Sigmoid colon (tissue), 7 donors: Measurements from ENCODE around the gene FARP2. TPM values are rescaled to one million over a fixed set of nuclear protein-coding genes. Genes with fewer than 3 reads are reported as not detected.

Source experiments
- DNase-seq: peaks from one replicate; pipeline ENCODE4 v3.0.0-alpha.2; 2019
- H3K27ac ChIP-seq, 4 donors: fragments of 200-600 bp; sonication (generic); one replicate each; pipeline ENCODE4 v1.5.1; 2016 to 2019; ENCODE audit warnings: mild to moderate bottlenecking in 1 of 4
- H3K27me3 ChIP-seq, 3 donors: fragments of 200-600 bp; sonication (generic); one replicate each; pipeline ENCODE4 v1.5.1; 2019; ENCODE audit warnings: mild to moderate bottlenecking in 1 of 3
- H3K36me3 ChIP-seq, 4 donors: fragments of 200-600 bp; sonication (generic); one replicate each; pipeline ENCODE4 v1.5.1; 2016 to 2019
- H3K4me1 ChIP-seq, 4 donors: fragments of 200-600 bp; sonication (generic); one replicate each; pipeline ENCODE4 v1.5.1; 2017 to 2019
- H3K4me3 ChIP-seq, 4 donors: fragments of 200-600 bp; sonication (generic); one replicate each; pipeline ENCODE4 v1.5.1; 2017 to 2019; ENCODE audit warnings: mild to moderate bottlenecking in 2 of 4, moderate library complexity in 1 of 4
- H3K9me3 ChIP-seq, 4 donors: fragments of 200-600 bp in 3 of 4; sonication (generic) in 3 of 4; one replicate each; pipeline versions ENCODE4 v1.5.1 to v1.6.1; 2013 to 2019
- EP300 ChIP-seq, 4 donors: sonication (generic); formaldehyde crosslinking; IDR thresholded peaks; one replicate each; pipeline ENCODE4 v1.6.1; 2017; ENCODE audit warnings: antibody characterized with exemption in 4 of 4
- POLR2A ChIP-seq, 2 donors: fragments of 450-650 bp; IDR thresholded peaks; one replicate each; pipeline ENCODE4 v1.6.1; 2016; ENCODE audit warnings: antibody characterized with exemption in 2 of 2, mild to moderate bottlenecking in 2 of 2, moderate library complexity in 2 of 2
- POLR2AphosphoS5 ChIP-seq, 4 donors: sonication (generic); formaldehyde crosslinking; IDR thresholded peaks; one replicate each; pipeline ENCODE4 v1.6.1; 2017; ENCODE audit warnings: antibody characterized with exemption in 4 of 4
- WGBS, 2 donors: extraction: QIAGEN DNeasy Blood & Tissue Kit; methylation state at CpG; one replicate each; pipeline ENCODE4 v1.1.7; 2013; 5-methylcytosine and 5-hydroxymethylcytosine counted together
- intact Hi-C: fragments of 100-400 bp; cut with DNase I; formaldehyde crosslinking; loops from one replicate; pipeline ENCODE4 v1.15.1; 2023
- polyA plus RNA-seq, 3 donors: library from polyadenylated mRNA; stranded (reverse); fragments of 200-250 nt; gene quantifications; one replicate each; pipeline ENCODE4 v1.2.3, GENCODE V29; 2013
- total RNA-seq, 4 donors: library from RNA; depleted of rRNA; stranded (reverse); fragments of >200 nt; gene quantifications; one replicate each; pipeline ENCODE4 v1.1.0, GENCODE V29; 2016
- TF ChIP-seq, protein P1 (sequence below), 4 experiments: fragments of 450-650 bp in 3 of 4; fragments of 200-600 bp in 1 of 4; IDR thresholded peaks; one replicate each; pipeline ENCODE4 v1.5.1; 2016 to 2019; ENCODE audit warnings: antibody characterized with exemption in 4 of 4, mild to moderate bottlenecking in 3 of 4, moderate library complexity in 2 of 4
- donor health status: healthy with polysubstance abuse.
- donor health status: Bipolar disorder and iron deficiency.
- donor health status: healthy.

Gene FARP2
- total and polyA plus RNA-seq, 7 donors: 19.3 to 41.6 (median 28.5) TPM

DNA sequence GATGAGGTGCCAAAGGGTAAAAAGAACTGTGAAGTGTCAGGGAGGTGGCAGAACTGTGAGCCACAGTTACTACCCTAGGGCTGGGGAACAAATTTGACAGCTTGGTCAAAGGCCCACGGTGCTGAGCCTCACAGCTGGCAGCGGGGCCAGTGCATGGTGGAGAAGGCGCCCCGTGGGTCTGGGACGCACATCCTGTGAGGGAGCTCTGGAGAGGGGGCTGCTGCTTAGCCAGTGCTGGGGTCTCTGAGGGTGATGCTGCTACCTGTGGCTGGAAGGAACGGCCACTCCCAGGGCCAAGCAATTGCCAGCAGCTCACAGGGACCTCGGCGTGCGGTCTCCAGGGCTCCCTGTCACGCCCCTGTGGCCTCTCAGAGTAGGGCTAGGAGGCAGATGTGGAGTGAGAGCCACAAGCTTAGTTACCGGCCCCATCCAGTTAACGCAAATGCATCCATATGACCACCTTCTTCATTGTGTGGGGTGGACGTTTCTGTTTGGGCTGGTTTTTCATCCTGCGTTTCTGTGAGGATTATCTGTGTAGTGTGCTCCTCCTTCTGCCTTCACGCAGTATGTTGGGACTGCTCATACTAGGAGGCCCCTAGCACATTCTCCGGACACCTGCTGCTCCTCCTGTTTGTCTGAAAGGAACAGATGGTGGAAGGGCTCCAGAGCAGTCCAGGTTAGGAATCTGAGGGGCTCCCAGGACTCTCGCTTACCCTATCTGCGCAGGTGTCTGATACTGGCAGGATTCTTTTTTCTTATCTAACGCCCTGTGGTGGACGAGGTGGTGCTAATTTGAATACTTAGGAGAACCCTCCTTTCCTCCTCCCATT lies 126.3 kb downstream of the FARP2 start:
- Histone ChIP-seq H3K36me3 (peaks cover 0 to 26% (median 9%) of the 10 kb centered on the region in 4 donors), H3K4me3 (no peak overlapping the region), H3K27me3 (no peaks in the 10 kb centered on the region), H3K4me1 (no peaks in the 10 kb centered on the region), H3K9me3 (no peaks in the 10 kb centered on the region), H3K27ac (no peak overlapping the region)
- 89 to 91% methylated on average over 20 of the region's 20 CpGs for WGBS, 2 donors
- TF ChIP-seq, protein P1, sequence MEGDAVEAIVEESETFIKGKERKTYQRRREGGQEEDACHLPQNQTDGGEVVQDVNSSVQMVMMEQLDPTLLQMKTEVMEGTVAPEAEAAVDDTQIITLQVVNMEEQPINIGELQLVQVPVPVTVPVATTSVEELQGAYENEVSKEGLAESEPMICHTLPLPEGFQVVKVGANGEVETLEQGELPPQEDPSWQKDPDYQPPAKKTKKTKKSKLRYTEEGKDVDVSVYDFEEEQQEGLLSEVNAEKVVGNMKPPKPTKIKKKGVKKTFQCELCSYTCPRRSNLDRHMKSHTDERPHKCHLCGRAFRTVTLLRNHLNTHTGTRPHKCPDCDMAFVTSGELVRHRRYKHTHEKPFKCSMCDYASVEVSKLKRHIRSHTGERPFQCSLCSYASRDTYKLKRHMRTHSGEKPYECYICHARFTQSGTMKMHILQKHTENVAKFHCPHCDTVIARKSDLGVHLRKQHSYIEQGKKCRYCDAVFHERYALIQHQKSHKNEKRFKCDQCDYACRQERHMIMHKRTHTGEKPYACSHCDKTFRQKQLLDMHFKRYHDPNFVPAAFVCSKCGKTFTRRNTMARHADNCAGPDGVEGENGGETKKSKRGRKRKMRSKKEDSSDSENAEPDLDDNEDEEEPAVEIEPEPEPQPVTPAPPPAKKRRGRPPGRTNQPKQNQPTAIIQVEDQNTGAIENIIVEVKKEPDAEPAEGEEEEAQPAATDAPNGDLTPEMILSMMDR (IDR thresholded peaks at IDR 0.05): no peak
- TF ChIP-seq POLR2A (IDR thresholded peaks at IDR 0.05) (no peak), POLR2AphosphoS5 (IDR thresholded peaks at IDR 0.05) (no peak), EP300 (IDR thresholded peaks at IDR 0.05) (no peak)
- intact Hi-C loops: no loop called here
- DNase-seq: no peak

GRCh38 chr2:241483305-241483704 lies 127.2 kb downstream of the FARP2 start:
- H3K4me3 ChIP-seq: no peak overlapping the region
- DNase-seq: no peak
- intact Hi-C loops: no loop called here
- no peaks in the 10 kb centered on the region for H3K4me1 ChIP-seq
- peaks cover 0 to 22% (median 9%) of the 10 kb centered on the region in 4 donors for H3K36me3 ChIP-seq
- WGBS, 2 donors: 93 to 95% methylated on average over 9 of the region's 9 CpGs
- no peak overlapping the region for H3K27ac ChIP-seq
- no peaks in the 10 kb centered on the region for H3K27me3 ChIP-seq
- TF ChIP-seq, protein P1 (IDR thresholded peaks at IDR 0.05): no peak
- TF ChIP-seq POLR2AphosphoS5 (IDR thresholded peaks at IDR 0.05) (no peak), EP300 (IDR thresholded peaks at IDR 0.05) (no peak), POLR2A (IDR thresholded peaks at IDR 0.05) (no peak)
- H3K9me3 ChIP-seq: no peaks in the 10 kb centered on the region

DNA sequence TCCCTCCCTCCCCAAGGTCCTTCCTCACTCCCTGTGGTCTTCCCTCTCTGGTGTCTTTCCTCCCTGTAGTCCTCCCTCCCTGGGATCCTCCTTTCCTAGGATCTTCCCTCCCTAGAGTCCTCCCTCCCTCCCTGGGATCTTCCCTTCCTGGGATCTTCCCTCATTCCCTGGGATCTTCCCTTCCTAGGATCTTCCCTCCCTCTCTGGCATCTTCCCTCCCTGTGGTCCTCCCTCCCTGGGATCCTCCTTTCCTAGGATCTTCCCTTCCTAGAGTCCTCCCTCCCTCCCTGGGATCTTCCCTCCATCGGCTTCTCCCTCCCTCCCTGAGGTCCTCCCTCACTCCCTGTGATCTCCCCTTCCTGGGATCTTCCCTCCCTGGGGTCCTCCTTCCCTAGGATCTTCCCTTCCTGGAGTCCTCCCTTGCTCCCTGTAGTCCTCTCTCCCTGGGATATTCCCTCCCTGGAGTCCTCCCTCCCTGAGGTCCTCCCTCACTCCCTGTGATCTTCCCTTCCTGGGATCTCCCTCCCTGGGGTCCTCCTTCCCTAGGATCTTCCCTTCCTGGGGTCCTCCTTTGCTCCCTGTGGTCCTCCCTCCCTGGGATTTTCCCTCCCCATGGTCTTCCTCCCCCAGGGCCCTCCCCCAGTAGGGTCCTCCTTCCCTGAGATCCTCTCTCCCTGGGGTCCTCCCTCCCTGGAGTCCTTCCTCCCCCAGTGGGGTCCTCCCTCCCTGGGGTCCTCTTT lies 129.3 kb downstream of the FARP2 start:
- DNase-seq: no peak
- Histone ChIP-seq H3K4me3 (no peak overlapping the region), H3K27me3 (no peaks in the 10 kb centered on the region), H3K4me1 (no peaks in the 10 kb centered on the region), H3K9me3 (no peaks in the 10 kb centered on the region), H3K36me3 (peaks cover 0 to 16% (median 2%) of the 10 kb centered on the region in 4 donors), H3K27ac (no peak overlapping the region)
- WGBS, 2 donors: 89 to 93% methylated on average over 1 of the region's 1 CpG
- TF ChIP-seq, protein P1 (IDR thresholded peaks at IDR 0.05): no peak
- no peak for TF ChIP-seq EP300 (IDR thresholded peaks at IDR 0.05)
- no peak for TF ChIP-seq POLR2A (IDR thresholded peaks at IDR 0.05)
- no peak for TF ChIP-seq POLR2AphosphoS5 (IDR thresholded peaks at IDR 0.05)
- intact Hi-C loops: no loop called here

DNA sequence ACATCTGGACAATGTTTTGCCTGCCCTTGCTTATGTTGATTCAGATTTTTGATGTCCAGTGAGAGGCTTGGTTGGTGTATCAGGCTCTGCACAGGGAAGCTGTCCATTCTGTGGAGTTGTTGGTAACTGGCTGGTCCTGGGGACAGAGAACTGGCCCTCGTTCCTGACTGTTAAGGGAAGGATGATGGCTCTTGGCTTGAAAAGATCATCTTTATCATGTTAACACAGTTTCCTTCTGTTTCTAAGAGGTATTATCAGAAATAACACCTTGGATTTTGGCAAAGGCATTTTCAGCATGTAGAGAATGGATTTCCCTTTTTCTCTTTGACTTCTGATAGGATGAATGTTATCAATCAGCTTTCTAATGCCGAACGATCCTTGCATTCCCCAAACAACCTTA lies 133.0 kb downstream of the FARP2 start:
- no peaks in the 10 kb centered on the region for H3K27me3 ChIP-seq
- intact Hi-C loops: no loop called here
- H3K9me3 ChIP-seq: no peaks in the 10 kb centered on the region
- no peak for DNase-seq
- H3K36me3 ChIP-seq: peaks cover 0 to 32% (median 9%) of the 10 kb centered on the region in 4 donors
- no peak overlapping the region for H3K27ac ChIP-seq
- no peak overlapping the region for H3K4me3 ChIP-seq
- TF ChIP-seq POLR2A (IDR thresholded peaks at IDR 0.05) (no peak), EP300 (IDR thresholded peaks at IDR 0.05) (no peak), POLR2AphosphoS5 (IDR thresholded peaks at IDR 0.05) (no peak)
- TF ChIP-seq, protein P1 (IDR thresholded peaks at IDR 0.05): no peak
- no peaks in the 10 kb centered on the region for H3K4me1 ChIP-seq
- 89 to 90% methylated on average over 3 of the region's 3 CpGs for WGBS, 2 donors
